Small intestine (tissue), 7 donors: ENCODE data around the gene TTC7B. TPM values are rescaled to one million over a fixed set of nuclear protein-coding genes. Genes with fewer than 3 reads are reported as not detected.

Experiments used
- DNase-seq, 2 donors: peaks; one replicate each; pipeline versions ENCODE4 v3.0.0 to v3.0.0-alpha.2; 2013
- FAIRE-seq: peaks from 2 replicates; lab custom pipeline; 2012; peaks lifted over from hg19 to GRCh38; lab: Jason Lieb, UNC
- H3K27ac ChIP-seq, 3 donors: one replicate each; pipeline ENCODE4 v1.5.1; 2013; ENCODE audit warnings: low read length in 2 of 3, mild to moderate bottlenecking in 2 of 3, control low read depth in 1 of 3, inconsistent platforms in 1 of 3, low read depth in 1 of 3, moderate library complexity in 1 of 3
- H3K27me3 ChIP-seq, 3 donors: one replicate each; pipeline ENCODE4 v1.6.1; 2013; ENCODE audit warnings: low read length in 3 of 3, inconsistent platforms in 1 of 3; ENCODE audit not compliant: control insufficient read depth in 3 of 3, insufficient read depth in 3 of 3
- H3K36me3 ChIP-seq, 3 donors: one replicate each; pipeline ENCODE4 v1.6.1; 2013; ENCODE audit warnings: low read length in 3 of 3, inconsistent platforms in 1 of 3, low read depth in 1 of 3, mild to moderate bottlenecking in 1 of 3, moderate library complexity in 1 of 3; ENCODE audit not compliant: control insufficient read depth in 3 of 3, insufficient read depth in 2 of 3
- H3K4me1 ChIP-seq, 3 donors: one replicate each; pipeline ENCODE4 v1.6.1; 2013; ENCODE audit warnings: low read length in 2 of 3, inconsistent platforms in 1 of 3, low read depth in 1 of 3, mild to moderate bottlenecking in 1 of 3, moderate library complexity in 1 of 3; ENCODE audit not compliant: control insufficient read depth in 3 of 3, insufficient read depth in 2 of 3
- H3K4me3 ChIP-seq, 3 donors: one replicate each; pipeline ENCODE4 v1.5.1; 2013; ENCODE audit warnings: low read length in 3 of 3, control low read depth in 1 of 3, inconsistent platforms in 1 of 3, low read depth in 1 of 3, mild to moderate bottlenecking in 1 of 3, moderate library complexity in 1 of 3
- H3K9me3 ChIP-seq, 2 donors: one replicate each; pipeline ENCODE4 v1.6.1; 2013; ENCODE audit warnings: low read depth in 1 of 2, low read length in 1 of 2; ENCODE audit not compliant: control insufficient read depth in 2 of 2, insufficient read depth in 1 of 2
- WGBS, 3 donors: extraction: QIAGEN DNeasy Blood & Tissue Kit; methylation state at CpG; one replicate each; pipeline ENCODE4 v1.1.7; 2013; 5-methylcytosine and 5-hydroxymethylcytosine counted together
- polyA plus RNA-seq, 4 donors: library from polyadenylated mRNA; stranded (reverse) in 3 of 4; unstranded in 1 of 4; fragments of 200-250 nt in 3 of 4; fragments of 120-200 nt in 1 of 4; gene quantifications; one replicate each; pipeline versions ENCODE4 v1.2.1 to v1.2.3, GENCODE V29; 2013
- donor health status: healthy with polysubstance abuse.
- donor health status: control.
- donor health status: control.
- donor health status: Bipolar disorder and iron deficiency.
- donor health status: healthy.

The TTC7B gene
- polyA plus RNA-seq, 4 donors: 2.9 to 8.8 (median 4.3) TPM

- H3K27me3 ChIP-seq: no peaks in the 10 kb centered on the region
- FAIRE-seq (no peak), DNase-seq (no peak)
- H3K9me3 ChIP-seq: no peaks in the 10 kb centered on the region
- no peak overlapping the region for H3K4me3 ChIP-seq
- H3K27ac ChIP-seq: no peak overlapping the region
- 89 to 90% (median 89%) methylated on average over 11 of the region's 11 CpGs for WGBS, 3 donors
- no peaks in the 10 kb centered on the region for H3K4me1 ChIP-seq
- H3K36me3 ChIP-seq: peaks cover 0 to 9% (median 0%) of the 10 kb centered on the region in 3 donors
Measured at GRCh38 chr14:90572441-90573150, 243.6 kb downstream of the TTC7B start.

GRCh38 chr14:90571149-90571947 lies 244.9 kb downstream of the TTC7B start:
- FAIRE-seq: no peak
- Histone ChIP-seq H3K27me3 (no peaks in the 10 kb centered on the region), H3K4me1 (no peaks in the 10 kb centered on the region), H3K9me3 (no peaks in the 10 kb centered on the region), H3K4me3 (no peak overlapping the region), H3K27ac (no peak overlapping the region), H3K36me3 (peaks cover 0 to 11% (median 0%) of the 10 kb centered on the region in 3 donors)
- no peak for DNase-seq
- 81 to 91% (median 90%) methylated on average over 13 of the region's 13 CpGs for WGBS, 3 donors

- no peak for FAIRE-seq
- Histone ChIP-seq H3K27me3 (no peaks in the 10 kb centered on the region), H3K4me3 (no peak overlapping the region), H3K9me3 (no peaks in the 10 kb centered on the region), H3K27ac (no peak overlapping the region), H3K4me1 (no peaks in the 10 kb centered on the region), H3K36me3 (peaks cover 0 to 11% (median 0%) of the 10 kb centered on the region in 3 donors)
- 94% methylated on average over 17 of the region's 17 CpGs for WGBS, 3 donors
- DNase-seq: no peak
Measured at GRCh38 chr14:90570461-90570860, 245.8 kb downstream of the TTC7B start.

- Histone ChIP-seq H3K27ac (no peak overlapping the region), H3K27me3 (no peaks in the 10 kb centered on the region), H3K9me3 (no peaks in the 10 kb centered on the region), H3K4me3 (no peak overlapping the region), H3K36me3 (peaks cover 0 to 11% (median 0%) of the 10 kb centered on the region in 3 donors), H3K4me1 (no peaks in the 10 kb centered on the region)
- no peak for FAIRE-seq
- DNase-seq: no peak
- WGBS, 3 donors: 92 to 94% (median 93%) methylated on average over 9 of the region's 9 CpGs
Measured at GRCh38 chr14:90569606-90570387, 246.4 kb downstream of the TTC7B start.

- DNase-seq (no peak), FAIRE-seq (no peak)
- no peak overlapping the region for H3K27ac ChIP-seq
- peaks cover 0 to 11% (median 0%) of the 10 kb centered on the region in 3 donors for H3K36me3 ChIP-seq
- H3K4me3 ChIP-seq: no peak overlapping the region
- no peaks in the 10 kb centered on the region for H3K4me1 ChIP-seq
- no peaks in the 10 kb centered on the region for H3K9me3 ChIP-seq
- H3K27me3 ChIP-seq: no peaks in the 10 kb centered on the region
- 76 to 84% (median 80%) methylated on average over 5 of the region's 5 CpGs for WGBS, 3 donors
Measured at GRCh38 chr14:90569201-90569600, 247.0 kb downstream of the TTC7B start.

GRCh38 chr14:90568405-90568804 lies 247.8 kb downstream of the TTC7B start:
- H3K4me3 ChIP-seq: no peak overlapping the region
- no peaks in the 10 kb centered on the region for H3K27me3 ChIP-seq
- H3K36me3 ChIP-seq: peaks cover 0 to 11% (median 0%) of the 10 kb centered on the region in 3 donors
- DNase-seq: no peak
- no peak overlapping the region for H3K27ac ChIP-seq
- H3K4me1 ChIP-seq: no peaks in the 10 kb centered on the region
- WGBS, 3 donors: 76 to 97% (median 85%) methylated on average over 3 of the region's 3 CpGs
- H3K9me3 ChIP-seq: no peaks in the 10 kb centered on the region
- FAIRE-seq: no peak

- Histone ChIP-seq H3K27ac (no peak overlapping the region), H3K4me1 (no peaks in the 10 kb centered on the region), H3K36me3 (peaks cover 0 to 11% (median 0%) of the 10 kb centered on the region in 3 donors), H3K4me3 (no peak overlapping the region), H3K9me3 (no peaks in the 10 kb centered on the region), H3K27me3 (no peaks in the 10 kb centered on the region)
- WGBS, 3 donors: 79 to 87% (median 83%) methylated on average over 7 of the region's 7 CpGs
- FAIRE-seq: no peak
- no peak for DNase-seq
Measured at GRCh38 chr14:90567991-90568390, 248.2 kb downstream of the TTC7B start.

- 89 to 93% (median 91%) methylated on average over 11 of the region's 11 CpGs for WGBS, 3 donors
Measured at GRCh38 chr14:90567191-90567590, 249.0 kb downstream of the TTC7B start.

More at GRCh38 chr14:90567191-90567590, 249.0 kb downstream of the TTC7B start:
- no peak for FAIRE-seq
- Histone ChIP-seq H3K4me3 (no peak overlapping the region), H3K27me3 (no peaks in the 10 kb centered on the region), H3K36me3 (peaks cover 0 to 8% (median 0%) of the 10 kb centered on the region in 3 donors), H3K4me1 (no peaks in the 10 kb centered on the region), H3K27ac (no peak overlapping the region), H3K9me3 (no peaks in the 10 kb centered on the region)
- no peak for DNase-seq
